NCI-H1092 treated with DMSO at 0.1 percent for 48 hours (cell line): ENCODE measurements around the gene RFX1.
"Not testable (repeated sequence)": the region's sequence is repeated elsewhere in the genome, so short reads cannot be mapped to it uniquely, and the experiment has no call there.

ENCODE experiments used
- DNase-seq: peaks from one replicate; lab custom pipeline; 2025; lab: John Stamatoyannopoulos, UW

Gene RFX1

GRCh38 chr19:13934785-13935109 lies 71.4 kb downstream of the RFX1 start:
- DNase-seq, result no peak

- no peak for DNase-seq
Measured at GRCh38 chr19:13932911-13933393, 73.2 kb downstream of the RFX1 start.

GRCh38 chr19:13932149-13932637 lies 73.9 kb downstream of the RFX1 start:
- DNase-seq, result no peak

- DNase-seq, result no peak
Measured at GRCh38 chr19:13931391-13932148, 74.5 kb downstream of the RFX1 start.

GRCh38 chr19:13930402-13930801 lies 75.7 kb downstream of the RFX1 start:
- no peak for DNase-seq

- DNase-seq, result no peak
Measured at GRCh38 chr19:13929956-13930355, 76.2 kb downstream of the RFX1 start.

GRCh38 chr19:13929340-13929739 lies 76.8 kb downstream of the RFX1 start:
- DNase-seq, result no peak

- no peak for DNase-seq
Measured at GRCh38 chr19:13926715-13927114, 79.4 kb downstream of the RFX1 start.

GRCh38 chr19:13926010-13926409 lies 80.1 kb downstream of the RFX1 start:
- DNase-seq, result no peak

GRCh38 chr19:13923194-13923987 lies 82.7 kb downstream of the RFX1 start:
- no peak for DNase-seq

- DNase-seq, result not testable (repeated sequence)
Measured at GRCh38 chr19:13922118-13922517, 84.0 kb downstream of the RFX1 start.

- no peak for DNase-seq
Measured at GRCh38 chr19:13920940-13921747, 85.0 kb downstream of the RFX1 start.

GRCh38 chr19:13920524-13920923 lies 85.6 kb downstream of the RFX1 start:
- no peak for DNase-seq

GRCh38 chr19:13918726-13919411 lies 87.3 kb downstream of the RFX1 start:
- DNase-seq, result no peak

- no peak for DNase-seq
Measured at GRCh38 chr19:13917888-13918406, 88.2 kb downstream of the RFX1 start.

GRCh38 chr19:13914777-13915176 lies 91.3 kb downstream of the RFX1 start:
- no peak for DNase-seq

GRCh38 chr19:13913352-13913751 lies 92.8 kb downstream of the RFX1 start:
- DNase-seq, result no peak
